Progenitor cell of endocrine pancreas (in vitro differentiated cells): ENCODE results near the gene COL20A1. TPM values are rescaled to one million over a fixed set of nuclear protein-coding genes. Genes with fewer than 3 reads are reported as not detected.

ENCODE experiments used
- DNase-seq: peaks from one replicate; pipeline ENCODE4 v3.0.0; 2021; ENCODE audit warnings: low spot score; ENCODE audit not compliant: unreplicated experiment
- H3K27ac Mint-ChIP-seq: 2 replicates; pipeline ENCODE4 v1.8.0; 2021; ENCODE audit warnings: mild to moderate bottlenecking, moderate library complexity, mixed read lengths
- H3K27me3 Mint-ChIP-seq: 2 replicates; pipeline ENCODE4 v1.8.0; 2021; ENCODE audit warnings: mixed read lengths
- H3K36me3 Mint-ChIP-seq: 2 replicates; pipeline ENCODE4 v1.8.0; 2022; ENCODE audit warnings: mixed read lengths; ENCODE audit not compliant: insufficient read depth
- H3K4me1 Mint-ChIP-seq: 2 replicates; pipeline ENCODE4 v1.8.0; 2021; ENCODE audit warnings: low read depth, mixed read lengths
- H3K4me3 Mint-ChIP-seq: 2 replicates; pipeline ENCODE4 v1.8.0; 2021; ENCODE audit warnings: low read depth, mild to moderate bottlenecking, moderate library complexity, mixed read lengths
- H3K9me3 Mint-ChIP-seq: 2 replicates; pipeline ENCODE4 v1.8.0; 2021; ENCODE audit warnings: low read depth, mixed read lengths
- CTCF ChIP-seq: fragments of 200-600 bp; sonication (generic); IDR thresholded peaks from one replicate; pipeline ENCODE4 v1.5.0; 2021; ENCODE audit warnings: antibody characterized with exemption, mild to moderate bottlenecking; ENCODE audit not compliant: unreplicated experiment
- total RNA-seq: library from RNA; stranded (reverse); gene quantifications from 2 replicates; pipeline ENCODE4 v1.2.1, GENCODE V29; 2021

Gene COL20A1
- total RNA-seq, 1 donor from 2014 or later = 0.24 TPM

- H3K36me3 Mint-ChIP-seq = no peaks in the 10 kb centered on the region
- peaks cover 48% of the 10 kb centered on the region for H3K27me3 Mint-ChIP-seq
- H3K4me3 Mint-ChIP-seq = no peak overlapping the region
- H3K4me1 Mint-ChIP-seq = peaks cover 12% of the 10 kb centered on the region
- no peaks in the 10 kb centered on the region for H3K9me3 Mint-ChIP-seq
- no peak overlapping the region for H3K27ac Mint-ChIP-seq
- DNase-seq = no peak
- no peak for TF ChIP-seq CTCF
Observed at GRCh38 chr20:63257629-63258028, 35.4 kb upstream of the COL20A1 start.

GRCh38 chr20:63258781-63259180 lies 34.2 kb upstream of the COL20A1 start:
- TF ChIP-seq CTCF = no peak
- DNase-seq = no peak
- H3K4me3 Mint-ChIP-seq = no peak overlapping the region
- no peaks in the 10 kb centered on the region for H3K36me3 Mint-ChIP-seq
- no peak overlapping the region for H3K27ac Mint-ChIP-seq
- no peaks in the 10 kb centered on the region for H3K9me3 Mint-ChIP-seq
- peaks cover 39% of the 10 kb centered on the region for H3K27me3 Mint-ChIP-seq
- H3K4me1 Mint-ChIP-seq = peaks cover 14% of the 10 kb centered on the region

GRCh38 chr20:63259734-63260460 lies 33.1 kb upstream of the COL20A1 start:
- TF ChIP-seq CTCF = no peak
- DNase-seq = no peak
- H3K27ac Mint-ChIP-seq = no peak overlapping the region
- H3K36me3 Mint-ChIP-seq = no peaks in the 10 kb centered on the region
- no peak overlapping the region for H3K4me3 Mint-ChIP-seq
- no peaks in the 10 kb centered on the region for H3K9me3 Mint-ChIP-seq
- H3K27me3 Mint-ChIP-seq = peaks cover 40% of the 10 kb centered on the region
- H3K4me1 Mint-ChIP-seq = peaks cover 12% of the 10 kb centered on the region

- peaks cover 33% of the 10 kb centered on the region for H3K27me3 Mint-ChIP-seq
- no peaks in the 10 kb centered on the region for H3K9me3 Mint-ChIP-seq
- no peak overlapping the region for H3K4me3 Mint-ChIP-seq
- DNase-seq = no peak
- TF ChIP-seq CTCF = no peak
- H3K36me3 Mint-ChIP-seq = no peaks in the 10 kb centered on the region
- peaks cover 7% of the 10 kb centered on the region for H3K4me1 Mint-ChIP-seq
- H3K27ac Mint-ChIP-seq = no peak overlapping the region
Observed at GRCh38 chr20:63260521-63260920, 32.5 kb upstream of the COL20A1 start.

- Mint-ChIP-seq H3K4me1 (peaks cover 6% of the 10 kb centered on the region), H3K4me3 (no peak overlapping the region), H3K36me3 (no peaks in the 10 kb centered on the region), H3K27ac (no peak overlapping the region), H3K27me3 (peaks cover 28% of the 10 kb centered on the region), H3K9me3 (no peaks in the 10 kb centered on the region)
- no peak for TF ChIP-seq CTCF
- DNase-seq = no peak
Observed at GRCh38 chr20:63261060-63261794, 31.8 kb upstream of the COL20A1 start.
